ENCODE data around the gene TREH.

TREH gene

DNA sequence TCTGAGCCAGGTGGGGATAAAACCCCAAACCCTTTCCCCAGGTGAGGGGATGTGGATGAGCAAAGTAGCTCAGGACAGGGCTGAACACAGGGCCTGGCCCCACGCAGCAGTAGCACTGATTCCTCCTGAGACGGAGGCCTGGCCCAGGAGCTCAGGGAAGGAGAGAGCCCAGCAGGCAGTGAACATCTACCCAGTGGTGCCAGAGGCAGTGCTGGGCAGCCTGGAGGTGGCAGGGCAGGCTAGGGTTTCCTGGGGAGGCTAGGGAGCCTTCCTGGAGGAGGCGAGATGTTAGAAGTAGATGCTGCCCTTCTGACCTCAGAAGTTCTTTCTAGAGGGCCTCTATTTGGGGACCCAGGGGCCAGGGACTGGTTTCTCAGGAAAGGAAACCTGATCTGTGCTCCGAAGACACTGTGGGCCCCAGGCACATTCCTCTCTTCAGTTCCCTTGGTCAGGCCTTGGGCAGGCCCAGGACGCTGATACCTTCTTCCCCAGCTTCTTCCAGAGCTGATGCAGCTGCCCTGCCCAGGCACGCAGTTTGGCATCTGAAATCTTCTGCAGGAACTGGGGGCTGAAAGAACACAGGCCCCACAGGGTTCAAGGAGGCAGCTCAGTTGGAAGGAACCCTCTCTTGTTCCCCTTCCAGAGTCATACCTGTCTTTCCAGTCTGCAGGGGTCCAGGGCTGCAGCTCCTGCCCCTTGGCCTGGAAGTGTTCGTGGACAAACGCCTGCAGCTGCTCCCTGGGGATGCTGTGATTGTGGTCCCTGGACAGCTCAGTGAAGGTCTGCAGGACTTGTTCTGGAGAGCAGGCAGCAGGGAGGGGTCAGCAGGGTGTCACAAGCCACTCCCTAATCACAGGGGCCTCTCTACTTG lies 16.8 kb downstream of the TREH start:
- no peak for DNase-seq

GRCh38 chr11:118661425-118662301 lies 17.8 kb downstream of the TREH start:
- no peak for DNase-seq

DNA sequence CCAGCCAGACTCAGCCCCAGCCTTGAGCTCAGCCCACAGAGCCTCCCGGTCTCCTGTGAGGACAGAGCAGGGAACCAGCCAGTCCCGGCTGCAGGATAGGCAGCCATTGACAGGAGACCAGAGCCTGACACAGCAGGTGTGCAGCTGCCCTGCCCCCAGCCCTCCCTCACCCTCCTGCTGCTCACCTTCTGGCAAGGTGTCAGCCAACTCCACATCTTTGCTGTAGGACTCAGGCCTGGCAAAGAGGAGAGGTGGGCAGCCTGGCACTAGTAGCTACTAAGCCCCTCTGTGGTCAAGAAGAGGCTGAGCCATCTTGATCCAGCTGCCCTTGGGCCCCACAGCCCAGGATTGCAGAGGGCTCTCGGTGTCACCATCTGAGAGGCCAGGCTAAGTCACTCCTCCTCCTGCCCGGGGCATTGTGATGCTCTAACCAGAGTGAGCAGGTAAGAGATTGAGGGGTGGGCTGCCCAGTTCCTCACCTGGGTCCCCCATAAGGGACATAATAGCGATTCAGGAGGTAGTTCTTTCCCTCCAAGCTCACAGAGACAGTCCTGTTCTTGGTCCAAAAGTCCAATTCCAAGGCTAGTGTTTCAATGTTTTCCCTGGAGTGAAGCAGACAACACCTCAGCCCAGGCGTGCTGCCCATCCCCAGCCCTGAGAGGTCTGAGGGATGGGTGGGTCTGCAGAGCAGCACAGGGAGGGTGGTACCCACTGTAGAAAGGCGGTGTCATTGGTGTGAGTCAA lies 18.6 kb downstream of the TREH start:
- peak; percentile 67 for DNase-seq

DNA sequence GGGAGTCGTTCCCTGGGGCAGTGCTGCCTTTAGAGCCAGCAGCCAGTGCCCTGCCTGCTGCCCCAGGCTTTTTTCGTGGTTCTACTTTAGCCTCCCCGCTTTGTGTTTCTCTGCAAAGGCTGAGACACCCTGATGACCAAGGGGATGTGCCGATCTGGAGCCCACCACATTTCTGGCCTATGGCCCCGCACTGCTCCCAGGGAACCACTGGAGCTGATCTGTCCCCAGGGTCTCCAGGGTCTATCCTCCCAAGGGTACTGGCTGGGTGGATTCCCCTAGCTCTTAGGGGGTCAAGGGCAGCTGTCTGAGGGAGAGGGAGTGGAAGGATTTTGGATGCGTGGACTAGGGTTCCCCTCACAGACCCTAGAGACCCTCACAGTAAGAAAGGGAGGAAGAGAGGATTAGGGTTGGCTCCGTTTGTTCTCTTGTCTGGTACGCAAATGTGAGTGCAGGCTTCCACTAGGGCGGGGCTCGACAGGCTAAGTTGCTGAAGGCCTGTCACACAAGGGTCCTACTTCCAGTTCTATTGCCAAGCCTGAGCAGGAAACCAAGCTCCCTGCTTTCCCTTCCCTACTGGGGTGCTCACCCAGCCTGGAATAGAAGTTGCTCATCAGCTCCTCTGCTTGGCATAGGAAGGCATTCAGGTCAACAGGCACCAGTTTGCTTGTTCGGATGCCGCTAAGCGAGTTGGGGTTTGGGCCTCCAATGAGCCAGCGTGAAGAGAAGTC lies 19.3 kb downstream of the TREH start:
- no peak for DNase-seq

GRCh38 chr11:118659314-118659952 lies 20.0 kb downstream of the TREH start:
- DNase-seq: peak; percentile 94

- peak; percentile 43 for DNase-seq
Measured at GRCh38 chr11:118658429-118659313, 20.8 kb downstream of the TREH start.

GRCh38 chr11:118657709-118658428 lies 21.6 kb downstream of the TREH start:
- DNase-seq: no peak

DNA sequence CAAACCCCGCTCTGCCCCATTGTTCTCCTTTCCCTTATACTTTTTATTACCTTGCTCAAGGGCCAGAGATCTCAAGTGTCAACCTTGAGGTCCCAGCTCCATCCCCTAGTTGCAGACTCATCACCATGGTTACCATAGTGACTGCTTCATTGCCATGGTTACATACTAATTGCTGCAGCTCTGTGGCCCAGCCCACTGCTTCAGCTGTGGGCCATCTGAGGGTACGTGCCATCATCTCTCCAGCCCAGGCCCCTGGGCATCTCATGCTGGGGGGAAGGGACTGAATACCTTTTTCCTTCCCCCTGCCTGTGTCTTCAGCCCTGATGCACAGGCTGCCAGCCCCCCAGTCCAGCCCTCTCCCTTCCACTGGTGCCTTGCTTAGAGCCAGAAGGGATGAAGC lies 22.2 kb downstream of the TREH start:
- DNase-seq: no peak

GRCh38 chr11:118656563-118657165 lies 22.8 kb downstream of the TREH start:
- no peak for DNase-seq

DNA sequence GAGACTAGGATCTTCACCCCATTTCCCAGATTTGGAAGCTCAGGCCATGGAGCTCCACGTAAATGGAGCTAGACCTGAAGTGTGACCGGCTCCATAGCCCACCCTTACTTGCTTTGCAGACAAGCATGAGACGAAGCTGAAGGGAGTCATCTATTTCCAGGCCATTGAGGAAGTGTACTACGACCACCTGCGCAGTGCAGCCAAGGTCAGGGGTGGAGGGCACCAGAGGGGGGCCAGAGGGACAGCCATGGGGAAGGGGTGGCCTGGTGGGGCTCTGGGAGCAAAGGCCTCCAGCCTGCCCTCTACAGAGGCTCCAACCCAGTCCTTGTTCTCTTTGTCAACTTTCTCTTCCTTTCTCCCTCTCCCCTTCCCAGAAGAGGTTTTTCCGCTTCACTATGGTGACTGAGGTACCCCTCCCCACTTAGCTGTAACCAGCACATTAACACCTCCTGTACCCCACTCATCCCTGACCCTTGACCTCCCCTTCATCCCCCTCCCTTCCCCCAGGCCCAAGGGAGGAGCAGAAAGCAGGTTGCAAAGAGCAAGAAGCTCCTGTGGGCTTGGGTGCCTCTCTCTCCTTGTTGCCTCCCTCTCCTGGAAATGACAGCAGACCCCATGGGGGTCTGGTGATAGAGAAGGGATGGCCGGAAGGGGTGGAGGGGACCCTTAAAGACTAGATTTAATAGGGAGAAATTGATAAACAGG lies 23.8 kb downstream of the TREH start:
- DNase-seq: no peak

- DNase-seq: no peak
Measured at GRCh38 chr11:118653684-118654390, 25.6 kb downstream of the TREH start.

GRCh38 chr11:118652681-118653181 lies 26.7 kb downstream of the TREH start:
- peak; percentile 73 for DNase-seq

DNA sequence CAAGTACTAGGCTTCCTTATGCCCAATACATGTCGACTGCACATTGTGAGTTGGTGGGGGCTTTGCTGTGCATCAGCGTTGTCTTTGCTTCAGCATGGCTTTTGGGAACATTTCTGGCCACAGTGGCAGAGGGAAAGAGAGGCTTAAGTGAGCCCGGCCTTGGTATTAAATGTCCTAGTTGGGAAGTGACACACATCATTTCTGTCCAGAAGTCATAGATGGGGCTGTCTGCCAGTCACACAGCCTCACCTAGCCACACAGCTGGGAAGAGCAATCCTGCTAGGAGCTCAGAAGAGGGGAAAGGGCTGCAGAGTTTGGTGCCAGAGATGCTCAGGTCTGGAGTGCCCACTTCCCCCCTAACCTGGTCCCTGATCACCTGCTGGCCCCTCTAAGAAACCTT lies 27.6 kb downstream of the TREH start:
- DNase-seq: no peak

- DNase-seq: no peak
Measured at GRCh38 chr11:118650366-118650765, 29.1 kb downstream of the TREH start.

DNA sequence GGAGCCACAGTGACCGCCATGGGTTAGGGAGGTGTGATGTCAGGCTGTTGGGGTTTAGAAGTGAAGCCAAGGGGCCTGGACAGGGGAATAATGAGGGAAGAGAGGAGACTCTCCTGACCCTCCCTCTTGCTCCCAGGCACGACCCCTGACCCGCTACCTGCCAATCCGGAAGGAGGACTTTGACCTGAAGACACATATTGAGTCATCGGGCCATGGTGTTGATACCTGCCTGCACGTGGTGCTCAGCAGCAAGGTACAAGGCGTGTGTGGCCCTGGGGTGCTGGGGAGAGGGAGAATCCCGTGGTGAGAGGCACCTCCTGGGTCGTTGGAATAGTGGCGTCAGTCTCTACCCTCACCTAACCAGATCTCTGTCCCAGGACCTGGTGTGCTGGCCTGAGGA lies 29.5 kb downstream of the TREH start:
- DNase-seq: no peak

GRCh38 chr11:118648291-118648690 lies 31.2 kb downstream of the TREH start:
- no peak for DNase-seq

DNA sequence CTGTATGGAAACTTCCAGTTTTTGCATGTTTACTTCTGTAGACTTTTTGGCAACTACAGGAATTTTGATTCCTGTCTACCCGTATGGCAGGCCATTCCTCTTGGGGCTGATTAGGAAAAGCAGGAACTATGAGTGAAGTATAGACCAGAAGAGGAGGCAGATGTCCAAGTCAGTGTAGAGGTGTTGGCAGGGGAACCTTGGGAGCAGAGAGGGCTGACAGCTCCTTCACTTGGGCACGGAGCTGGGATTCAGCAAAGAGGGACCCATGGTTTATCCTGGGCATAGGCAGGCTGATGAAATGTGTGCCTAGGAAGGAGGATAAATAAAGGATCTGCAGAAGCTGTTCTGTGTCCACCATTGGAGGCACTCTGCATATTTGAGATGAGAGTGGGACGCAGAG lies 33.1 kb downstream of the TREH start:
- DNase-seq: no peak

- DNase-seq: no peak
Measured at GRCh38 chr11:118645066-118645715, 34.3 kb downstream of the TREH start.
